H9 (cell line): ENCODE results near the gene MED23. TPM values are rescaled to one million over a fixed set of nuclear protein-coding genes. Genes with fewer than 3 reads are reported as not detected.

Experiments used
- DNase-seq: peaks from one replicate; pipeline ENCODE4 v3.0.0-alpha.2; 2017
- H2AFZ ChIP-seq: one replicate; pipeline ENCODE4 v1.6.1; 2013; ENCODE audit warnings: mild to moderate bottlenecking, low read length, control low read depth, moderate library complexity
- H2AK5ac ChIP-seq: 2 replicates; pipeline ENCODE4 v1.6.1; 2013; ENCODE audit warnings: low read length, control low read depth, mixed read lengths; ENCODE audit not compliant: insufficient read length
- H2BK120ac ChIP-seq: one replicate; pipeline ENCODE4 v1.6.1; 2013; ENCODE audit warnings: low read depth, mild to moderate bottlenecking, low read length, control low read depth, inconsistent platforms; ENCODE audit not compliant: poor library complexity, severe bottlenecking
- H2BK12ac ChIP-seq: 2 replicates; pipeline ENCODE4 v1.6.1; 2013; ENCODE audit warnings: low read length, control low read depth, mixed read lengths, low read depth; ENCODE audit not compliant: insufficient read length
- H2BK15ac ChIP-seq: 2 replicates; pipeline ENCODE4 v1.6.1; 2013; ENCODE audit warnings: low read depth, low read length, control low read depth
- H2BK20ac ChIP-seq: one replicate; pipeline ENCODE4 v1.6.1; 2013; ENCODE audit warnings: low read depth, mild to moderate bottlenecking, low read length, control low read depth, inconsistent platforms; ENCODE audit not compliant: poor library complexity, severe bottlenecking
- H2BK5ac ChIP-seq: 2 replicates; pipeline ENCODE4 v1.6.1; 2013; ENCODE audit warnings: low read length, control low read depth, mixed read lengths; ENCODE audit not compliant: insufficient read length
- H3K14ac ChIP-seq: 2 replicates; pipeline ENCODE4 v1.6.1; 2013; ENCODE audit warnings: low read length, control low read depth; ENCODE audit not compliant: insufficient read depth
- H3K18ac ChIP-seq: 2 replicates; pipeline ENCODE4 v1.6.1; 2013; ENCODE audit warnings: low read depth, mild to moderate bottlenecking, mixed read lengths, low read length, control low read depth; ENCODE audit not compliant: insufficient read length
- H3K23ac ChIP-seq: 2 replicates; pipeline ENCODE4 v1.6.1; 2013; ENCODE audit warnings: low read length, control low read depth, mixed read lengths, low read depth; ENCODE audit not compliant: insufficient read length
- H3K23me2 ChIP-seq: 2 replicates; pipeline ENCODE4 v1.6.1; 2013; ENCODE audit warnings: low read depth, mild to moderate bottlenecking, mixed read lengths, low read length, control low read depth; ENCODE audit not compliant: insufficient read length, poor library complexity, severe bottlenecking
- H3K27ac ChIP-seq: 2 replicates; pipeline ENCODE4 v1.5.1; 2013; ENCODE audit warnings: low read length, control low read depth, mixed read lengths, low read depth; ENCODE audit not compliant: insufficient read length
- H3K27me3 ChIP-seq: 2 replicates; pipeline ENCODE4 v1.6.1; 2013; ENCODE audit warnings: low read length, control low read depth, inconsistent platforms; ENCODE audit not compliant: insufficient read depth
- H3K4ac ChIP-seq: 2 replicates; pipeline ENCODE4 v1.6.1; 2013; ENCODE audit warnings: low read depth, mild to moderate bottlenecking, control low read depth, inconsistent platforms, low read length, moderate library complexity
- H3K4me1 ChIP-seq: 2 replicates; pipeline ENCODE4 v1.6.1; 2013; ENCODE audit warnings: low read length, control low read depth, inconsistent platforms; ENCODE audit not compliant: insufficient read depth
- H3K4me2 ChIP-seq: 2 replicates; pipeline ENCODE4 v1.6.1; 2013; ENCODE audit warnings: low read length, control low read depth, mixed read lengths; ENCODE audit not compliant: insufficient read length, insufficient read depth
- H3K56ac ChIP-seq: 2 replicates; pipeline ENCODE4 v1.6.1; 2013; ENCODE audit warnings: low read depth, mild to moderate bottlenecking, mixed read lengths, low read length, control low read depth; ENCODE audit not compliant: insufficient read length
- H3K79me1 ChIP-seq: 2 replicates; pipeline ENCODE4 v1.6.1; 2013; ENCODE audit warnings: low read depth, mild to moderate bottlenecking, moderate library complexity, low read length, control low read depth, inconsistent platforms; ENCODE audit not compliant: insufficient read depth, poor library complexity, severe bottlenecking
- H3K79me2 ChIP-seq: 2 replicates; pipeline ENCODE4 v1.6.1; 2013; ENCODE audit warnings: low read length, control low read depth, inconsistent platforms; ENCODE audit not compliant: insufficient read depth
- H3K9ac ChIP-seq: 2 replicates; pipeline ENCODE4 v1.6.1; 2013; ENCODE audit warnings: low read length, control low read depth, mixed read lengths; ENCODE audit not compliant: insufficient read length; ENCODE audit errors: extremely low read depth
- H3K9me3 ChIP-seq: one replicate; pipeline ENCODE4 v1.6.1; 2013; ENCODE audit warnings: low read depth, low read length, inconsistent platforms; ENCODE audit not compliant: control insufficient read depth
- H3T11ph ChIP-seq: one replicate; pipeline ENCODE4 v1.6.1; 2013; ENCODE audit warnings: mild to moderate bottlenecking, low read length, control low read depth, inconsistent platforms
- H4K20me1 ChIP-seq: one replicate; pipeline ENCODE4 v1.6.1; 2013; ENCODE audit not compliant: control insufficient read depth, insufficient read length, insufficient read depth
- H4K5ac ChIP-seq: 2 replicates; pipeline ENCODE4 v1.6.1; 2013; ENCODE audit warnings: low read depth, mild to moderate bottlenecking, mixed read lengths, low read length, control low read depth; ENCODE audit not compliant: insufficient read length
- H4K8ac ChIP-seq: replicated peaks from 2 replicates; pipeline ENCODE4 v1.6.1; 2013; ENCODE audit warnings: low read length, control low read depth, mixed read lengths, low read depth; ENCODE audit not compliant: insufficient read length
- H4K91ac ChIP-seq: 2 replicates; pipeline ENCODE4 v1.6.1; 2013; ENCODE audit warnings: low read depth, mild to moderate bottlenecking, moderate library complexity, mixed read lengths, low read length, control low read depth; ENCODE audit not compliant: insufficient read length
- H3K27ac Mint-ChIP-seq, 3 experiments: 2 replicates in 2 of 3; 3 replicates in 1 of 3; pipeline ENCODE4 v1.8.0; 2020 to 2021; ENCODE audit warnings: mixed read lengths in 3 of 3, mild to moderate bottlenecking in 1 of 3, moderate library complexity in 1 of 3
- H3K27me3 Mint-ChIP-seq: 2 replicates; pipeline ENCODE4 v1.8.0; 2021; ENCODE audit warnings: low read depth, mild to moderate bottlenecking, moderate library complexity, mixed read lengths
- H3K36me3 Mint-ChIP-seq, 3 experiments: 2 replicates in 2 of 3; 3 replicates in 1 of 3; pipeline ENCODE4 v1.8.0; 2020 to 2021; ENCODE audit warnings: low read depth in 3 of 3, mixed read lengths in 3 of 3; ENCODE audit not compliant: insufficient read depth in 1 of 3
- H3K4me1 Mint-ChIP-seq, 2 experiments: 2 replicates each; pipeline ENCODE4 v1.8.0; 2020; ENCODE audit warnings: mixed read lengths in 2 of 2
- H3K4me3 Mint-ChIP-seq, 2 experiments: 2 replicates in 1 of 2; 3 replicates in 1 of 2; pipeline ENCODE4 v1.8.0; 2020 to 2021; ENCODE audit warnings: mild to moderate bottlenecking in 2 of 2, mixed read lengths in 2 of 2, moderate library complexity in 1 of 2
- H3K9me3 Mint-ChIP-seq, 2 experiments: 2 replicates in 1 of 2; 3 replicates in 1 of 2; pipeline ENCODE4 v1.8.0; 2020; ENCODE audit warnings: mild to moderate bottlenecking in 2 of 2, mixed read lengths in 2 of 2, moderate library complexity in 1 of 2
- CTCF ChIP-seq: fragments of 200-600 bp; sonication (generic); conservative IDR thresholded peaks from 3 replicates; pipeline ENCODE4 v1.8.0; 2021; ENCODE audit warnings: antibody characterized with exemption, mild to moderate bottlenecking
- WGBS: extraction: QIAGEN DNeasy Blood & Tissue Kit; methylation state at CpG from one replicate; pipeline ENCODE4 v1.1.7; 2013; ENCODE audit warnings: missing lambda C conversion rate, low lambda C conversion rate, mixed read lengths; ENCODE audit not compliant: insufficient read length; ENCODE audit errors: extremely low coverage; 5-methylcytosine and 5-hydroxymethylcytosine counted together
- total RNA-seq: library from RNA; stranded (reverse); gene quantifications from 2 replicates; pipeline ENCODE4 v1.2.1, GENCODE V29; 2021

MED23 gene
- total RNA-seq, 1 experiment from 2014 or later, result 16.2 TPM

GRCh38 chr6:131636880-131637792 lies 9.1 kb upstream of the MED23 start, which contains the start of gene ENPP3:
ENPP3 (plus strand) TSS chr6:131637302; CDS start chr6:131637385, 83 bp downstream.
- Histone ChIP-seq H2BK12ac (no peak within 1 kb of the TSS), H3K23ac (no peak within 1 kb of the TSS), H3K27me3 (no peaks in the 10 kb centered on the region), H3K27ac (no peak within 1 kb of the TSS), H2BK120ac (no peak within 1 kb of the TSS), H4K8ac (no peak within 1 kb of the TSS), H3K79me1 (no peaks in the 10 kb centered on the region), H2BK20ac (no peak within 1 kb of the TSS), H3K9me3 (no peaks in the 10 kb centered on the region), H4K5ac (no peak within 1 kb of the TSS), H2BK5ac (no peak within 1 kb of the TSS), H3K14ac (no peak within 1 kb of the TSS), H3K4ac (no peak within 1 kb of the TSS), H3T11ph (no peak within 1 kb of the TSS), H2AK5ac (no peak within 1 kb of the TSS), H2BK15ac (no peak within 1 kb of the TSS), H4K91ac (no peak within 1 kb of the TSS), H3K79me2 (no peaks in the 10 kb centered on the region), H3K4me1 (no peaks in the 10 kb centered on the region), H4K20me1 (no peaks in the 10 kb centered on the region), H3K18ac (no peak within 1 kb of the TSS), H3K4me2 (no peak within 1 kb of the TSS), H3K23me2 (no peaks in the 10 kb centered on the region), H3K9ac (no peak within 1 kb of the TSS), H2AFZ (no peak within 1 kb of the TSS), H3K56ac (no peak within 1 kb of the TSS)
- no peaks in the 10 kb centered on the region for H3K36me3 Mint-ChIP-seq
- H3K9me3 Mint-ChIP-seq, result no peaks in the 10 kb centered on the region
- no peak within 1 kb of the TSS for H3K4me3 Mint-ChIP-seq
- DNase-seq, result no peak
- H3K27me3 Mint-ChIP-seq, result no peaks in the 10 kb centered on the region
- no peak for TF ChIP-seq CTCF
- WGBS, result no CpG with 5 or more reads among the region's 10 CpGs
- H3K27ac Mint-ChIP-seq, result no peak within 1 kb of the TSS
- no peaks in the 10 kb centered on the region for H3K4me1 Mint-ChIP-seq
